Body of pancreas (tissue), 4 donors: ENCODE measurements around the gene TMEM245. TPM values are rescaled to one million over a fixed set of nuclear protein-coding genes. Genes with fewer than 3 reads are reported as not detected.
A peak's percentile ranks its signal among the peaks of the same experiment; 100 is the strongest.

Experiments
- ATAC-seq: fragments of 150-250 bp; one replicate; pipeline ENCODE4 v1.9.1; 2016
- DNase-seq, 4 donors: peaks; one replicate each; pipeline ENCODE4 v3.0.0-alpha.2; 2019
- H3K27ac ChIP-seq, 4 donors: fragments of 200-600 bp; sonication (generic); 1 replicate in 3 of 4; 2 replicates in 1 of 4; pipeline versions ENCODE4 v1.5.1 to v1.6.1; 2016 to 2019; ENCODE audit warnings: mild to moderate bottlenecking in 1 of 4, mixed read lengths in 1 of 4, moderate library complexity in 1 of 4
- H3K27me3 ChIP-seq, 2 donors: fragments of 200-600 bp; sonication (generic); one replicate each; pipeline ENCODE4 v1.6.0; 2016; ENCODE audit warnings: mild to moderate bottlenecking in 1 of 2
- H3K36me3 ChIP-seq, 2 donors: fragments of 200-600 bp; sonication (generic); replicated peaks in 1 of 2; 2 replicates each; pipeline ENCODE4 v1.5.1; 2016; ENCODE audit warnings: low read depth in 2 of 2; ENCODE audit not compliant: insufficient read depth in 1 of 2
- H3K4me1 ChIP-seq: fragments of 200-600 bp; sonication (generic); one replicate; pipeline ENCODE4 v1.6.0; 2016
- H3K4me3 ChIP-seq, 2 donors: fragments of 200-600 bp; sonication (generic); 1 replicate in 1 of 2; 2 replicates in 1 of 2; pipeline ENCODE4 v1.5.1; 2016 to 2019
- H3K9me3 ChIP-seq, 3 donors: fragments of 200-600 bp; sonication (generic); 1 replicate in 2 of 3; 2 replicates in 1 of 3; pipeline ENCODE4 v1.5.1; 2016
- CTCF ChIP-seq, 7 experiments: fragments of 450-650 bp in 4 of 7; fragments of 200-600 bp in 3 of 7; sonication (generic) in 3 of 7; IDR thresholded peaks; one replicate each; pipeline ENCODE4 v1.5.1; 2016 to 2019; ENCODE audit warnings: antibody characterized with exemption in 7 of 7
- POLR2A ChIP-seq, 3 donors: fragments of 450-650 bp; IDR thresholded peaks; one replicate each; pipeline ENCODE4 v1.6.1; 2016; ENCODE audit warnings: antibody characterized with exemption in 3 of 3, mild to moderate bottlenecking in 2 of 3
- WGBS, 2 donors: methylation state at CpG; one replicate each; pipeline ENCODE4 v1.1.5; 2017; 5-methylcytosine and 5-hydroxymethylcytosine counted together
- intact Hi-C: fragments of 100-400 bp; cut with DNase I; formaldehyde crosslinking; loops from one replicate; pipeline ENCODE4 v1.15.1; 2023
- total RNA-seq, 2 donors: library from RNA; depleted of rRNA; stranded (reverse); fragments of >200 nt; gene quantifications; one replicate each; pipeline ENCODE4 v1.1.0, GENCODE V29; 2016

Gene TMEM245
- total RNA-seq, 2 donors from 2014 or later: 38.9 to 47.0 TPM

- H3K27ac ChIP-seq: no peak overlapping the region
- no peaks in the 10 kb centered on the region for H3K4me1 ChIP-seq
- peaks cover 0 to 4% (median 0%) of the 10 kb centered on the region in 3 donors for H3K9me3 ChIP-seq
- DNase-seq (no peak), ATAC-seq (no peak)
- TF ChIP-seq CTCF (IDR thresholded peaks at IDR 0.05): no peak
- TF ChIP-seq POLR2A (IDR thresholded peaks at IDR 0.05): no peak
- no peak overlapping the region for H3K4me3 ChIP-seq
- intact Hi-C loops: no loop called here
- no peaks in the 10 kb centered on the region for H3K36me3 ChIP-seq
- no peaks in the 10 kb centered on the region for H3K27me3 ChIP-seq
- WGBS, 2 donors: 100% methylated on average over 2 of the region's 2 CpGs
Measured at GRCh38 chr9:109003116-109003515, 116.6 kb downstream of the TMEM245 start.

GRCh38 chr9:109002141-109002540 lies 117.6 kb downstream of the TMEM245 start:
- H3K27ac ChIP-seq: no peak overlapping the region
- WGBS, 2 donors: 93 to 94% methylated on average over 4 of the region's 4 CpGs
- H3K9me3 ChIP-seq: peaks cover 0 to 4% (median 0%) of the 10 kb centered on the region in 3 donors
- no peaks in the 10 kb centered on the region for H3K27me3 ChIP-seq
- H3K36me3 ChIP-seq: no peaks in the 10 kb centered on the region
- no peak overlapping the region for H3K4me3 ChIP-seq
- no peak for ATAC-seq
- intact Hi-C loops: no loop called here
- TF ChIP-seq CTCF (IDR thresholded peaks at IDR 0.05): no peak
- TF ChIP-seq POLR2A (IDR thresholded peaks at IDR 0.05): no peak
- DNase-seq: no peak
- H3K4me1 ChIP-seq: no peaks in the 10 kb centered on the region

DNA sequence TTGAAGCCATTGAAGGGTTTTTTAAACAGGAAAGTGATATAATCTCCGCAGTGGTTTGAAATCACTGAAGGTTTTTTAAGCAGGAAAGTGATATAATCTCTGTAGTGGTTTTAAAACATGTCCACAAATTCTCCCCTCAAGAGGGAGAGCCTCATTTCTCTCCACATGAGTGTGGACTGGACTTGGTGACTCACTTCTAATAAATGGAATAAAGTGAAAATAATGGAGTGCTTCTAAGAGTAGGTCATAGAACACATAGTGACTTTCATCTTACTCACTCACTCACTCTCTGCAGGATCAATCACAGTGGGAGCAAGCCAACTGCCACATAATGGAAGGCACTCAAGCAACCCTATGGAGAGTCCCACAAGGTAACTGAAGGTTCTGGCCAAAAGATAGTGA lies 118.5 kb downstream of the TMEM245 start:
- no peaks in the 10 kb centered on the region for H3K4me1 ChIP-seq
- H3K4me3 ChIP-seq: no peak overlapping the region
- ATAC-seq (no peak), DNase-seq (no peak)
- peaks cover 0 to 4% (median 0%) of the 10 kb centered on the region in 3 donors for H3K9me3 ChIP-seq
- no peak for TF ChIP-seq POLR2A (IDR thresholded peaks at IDR 0.05)
- WGBS, 2 donors: 76 to 88% methylated on average over 1 of the region's 1 CpG
- intact Hi-C loops: no loop called here
- no peaks in the 10 kb centered on the region for H3K27me3 ChIP-seq
- H3K36me3 ChIP-seq: no peaks in the 10 kb centered on the region
- no peak overlapping the region for H3K27ac ChIP-seq

DNA sequence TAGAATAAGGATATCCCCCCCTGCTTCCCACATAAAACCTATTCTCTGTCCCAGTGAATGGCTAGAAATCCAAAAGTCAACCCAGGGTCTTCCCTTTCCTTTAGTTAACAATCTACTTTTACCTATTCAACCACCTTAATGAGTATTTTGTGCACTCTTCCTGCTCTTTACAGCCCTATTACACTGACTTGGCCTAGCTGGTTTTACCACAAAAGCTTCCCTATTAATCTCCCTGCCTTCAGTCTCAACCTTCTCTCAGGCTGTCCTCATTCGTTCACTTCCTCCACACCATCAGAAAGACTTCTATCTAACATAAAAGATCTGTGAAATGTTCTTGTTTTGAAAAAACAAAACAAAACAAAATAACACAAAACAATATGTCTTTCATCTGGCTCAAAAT lies 122.6 kb downstream of the TMEM245 start:
- intact Hi-C loops: no loop called here
- no peak for DNase-seq
- no peaks in the 10 kb centered on the region for H3K4me1 ChIP-seq
- peak overlapping the region in 1 of 4 donors; percentile 40 for H3K27ac ChIP-seq
- TF ChIP-seq POLR2A (IDR thresholded peaks at IDR 0.05): no peak
- no peak for TF ChIP-seq CTCF (IDR thresholded peaks at IDR 0.05)
- no peaks in the 10 kb centered on the region for H3K9me3 ChIP-seq
- no peaks in the 10 kb centered on the region for H3K27me3 ChIP-seq
- no peak overlapping the region for H3K4me3 ChIP-seq
- H3K36me3 ChIP-seq: no peaks in the 10 kb centered on the region
- no peak for ATAC-seq
- 33 to 57% methylated on average over 1 of the region's 1 CpG for WGBS, 2 donors

- no peak for TF ChIP-seq CTCF (IDR thresholded peaks at IDR 0.05)
- no peak for TF ChIP-seq POLR2A (IDR thresholded peaks at IDR 0.05)
Measured at GRCh38 chr9:108996643-108997042, 123.1 kb downstream of the TMEM245 start.

More at GRCh38 chr9:108996643-108997042, 123.1 kb downstream of the TMEM245 start:
- H3K27ac ChIP-seq: peak overlapping the region in 1 of 4 donors; percentile 40
- WGBS, 2 donors: 53 to 67% methylated on average over 1 of the region's 1 CpG
- H3K27me3 ChIP-seq: no peaks in the 10 kb centered on the region
- no peaks in the 10 kb centered on the region for H3K9me3 ChIP-seq
- DNase-seq: no peak
- ATAC-seq: no peak
- intact Hi-C loops: no loop called here
- H3K36me3 ChIP-seq: no peaks in the 10 kb centered on the region
- H3K4me1 ChIP-seq: peaks cover 2% of the 10 kb centered on the region
- H3K4me3 ChIP-seq: no peak overlapping the region
